NCI-H1694 treated with DMSO at 0.1 percent for 48 hours (cell line): Measurements from ENCODE around the gene MYZAP.
"Not testable (repeated sequence)": the region's sequence is repeated elsewhere in the genome, so short reads cannot be mapped to it uniquely, and the experiment has no call there.

ENCODE experiments used
- DNase-seq: peaks from one replicate; lab custom pipeline; 2025; lab: John Stamatoyannopoulos, UW

The MYZAP gene

GRCh38 chr15:57592836-57593420, 1.2 kb downstream of the MYZAP start:
- DNase-seq, result no peak

DNA sequence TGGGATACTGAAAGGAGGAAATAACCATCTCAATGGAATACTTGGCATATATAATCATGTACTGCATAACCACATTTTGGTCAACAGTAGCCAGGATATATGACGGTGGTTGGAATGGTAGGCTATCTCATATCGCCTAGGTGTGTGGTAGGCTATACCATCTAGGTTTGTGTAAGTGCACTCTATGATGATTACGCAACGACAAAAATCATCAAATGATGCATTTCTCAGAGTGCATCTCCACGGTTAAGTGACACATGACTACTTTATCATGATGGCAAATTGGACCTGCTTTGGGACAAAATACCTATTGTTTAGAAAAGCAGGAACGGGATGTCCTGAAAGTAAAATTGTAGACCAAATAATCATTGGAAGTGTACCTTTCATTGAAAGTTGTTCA, 2.8 kb downstream of the MYZAP start:
- DNase-seq, result no peak

DNA sequence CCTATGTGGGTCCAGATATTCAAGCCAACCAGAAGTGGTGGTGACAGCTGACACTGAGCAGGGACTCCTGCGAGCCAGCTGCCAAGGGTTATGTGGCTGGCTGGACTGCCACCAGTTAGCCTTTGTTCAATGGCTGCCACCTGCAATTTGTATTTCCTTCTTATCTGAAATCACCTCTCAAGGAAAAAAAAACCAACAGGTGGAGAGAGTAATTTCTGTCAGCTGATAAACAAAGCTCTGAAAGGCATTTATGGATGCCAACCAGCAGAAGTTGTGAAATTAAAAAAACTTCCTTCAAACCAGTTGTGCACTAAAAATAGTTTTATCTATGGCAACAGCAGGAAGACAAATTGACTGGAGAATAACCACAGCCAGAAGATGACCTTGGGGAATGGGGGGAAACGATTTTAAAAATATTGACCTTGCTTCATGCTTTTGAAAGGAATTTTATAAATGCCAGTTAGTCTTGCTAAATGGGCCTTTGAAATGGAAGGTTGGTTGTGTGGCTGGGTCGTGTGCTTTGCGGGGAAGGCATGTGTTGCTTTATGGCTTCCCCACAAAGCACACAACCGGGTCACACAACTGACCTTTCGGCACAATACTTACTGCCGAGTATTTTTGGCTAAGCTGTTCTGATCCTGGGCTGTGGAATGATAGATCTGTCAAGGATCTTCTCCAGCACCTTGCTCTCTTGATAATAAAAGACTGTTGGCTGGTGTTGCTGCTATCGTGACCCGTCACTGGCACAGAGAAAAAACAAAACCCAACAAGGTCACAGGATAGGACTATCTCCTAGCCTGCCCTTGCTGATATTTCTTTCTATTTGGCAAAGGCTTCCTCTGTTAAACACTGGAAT, 3.5 kb downstream of the MYZAP start:
- no peak for DNase-seq

DNA sequence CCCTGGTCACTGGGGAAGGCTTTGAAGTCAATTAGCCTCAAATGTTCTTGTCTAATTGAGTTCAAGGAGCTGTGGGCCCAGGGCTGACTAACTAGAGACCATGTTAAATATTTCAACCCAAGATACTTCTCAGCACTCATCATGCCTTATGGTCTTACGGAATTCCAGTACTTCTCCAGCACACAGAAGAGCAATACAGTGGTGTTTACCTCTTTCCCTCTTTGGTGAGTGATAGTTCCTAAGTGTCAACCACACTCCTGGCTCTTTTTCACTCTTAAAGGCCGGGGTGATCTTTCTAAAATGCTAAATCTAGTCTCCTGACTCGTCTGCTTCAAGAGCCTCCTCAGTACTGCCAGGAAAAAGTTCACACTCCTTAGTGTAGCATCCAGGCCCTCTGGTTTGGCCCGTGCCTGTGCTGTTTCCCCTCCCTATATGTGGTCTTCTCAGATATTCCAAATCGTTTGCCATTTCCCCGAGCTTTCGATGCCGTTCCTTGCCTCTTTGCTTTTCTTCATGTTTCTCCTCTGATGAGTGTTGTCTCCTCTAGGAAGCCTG, 4.7 kb downstream of the MYZAP start:
- DNase-seq, result no peak

GRCh38 chr15:57596978-57597377, 5.3 kb downstream of the MYZAP start:
- no peak for DNase-seq

DNA sequence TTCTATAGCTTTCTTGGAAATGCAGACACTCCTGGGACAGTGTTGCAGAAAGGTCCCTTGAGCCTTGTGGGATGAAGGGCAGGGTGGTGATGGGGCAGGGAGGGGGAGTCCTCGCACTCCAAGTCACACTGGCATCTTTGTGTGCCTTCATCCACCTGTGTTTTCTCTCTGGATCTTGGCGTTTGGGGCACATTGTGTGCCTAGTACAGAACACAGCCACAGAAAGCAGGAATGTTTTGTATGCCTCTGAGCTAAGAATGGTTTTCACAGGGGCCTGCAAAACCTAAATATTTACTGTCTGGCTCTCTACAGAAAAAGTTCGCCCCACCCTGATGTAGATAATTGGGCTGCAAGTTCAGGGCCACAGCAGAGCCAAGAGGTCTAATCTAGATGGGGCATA, 5.7 kb downstream of the MYZAP start:
- DNase-seq, result no peak

GRCh38 chr15:57598346-57598745, 6.6 kb downstream of the MYZAP start:
- DNase-seq, result no peak

GRCh38 chr15:57599296-57599810, 7.6 kb downstream of the MYZAP start:
- no peak for DNase-seq

DNA sequence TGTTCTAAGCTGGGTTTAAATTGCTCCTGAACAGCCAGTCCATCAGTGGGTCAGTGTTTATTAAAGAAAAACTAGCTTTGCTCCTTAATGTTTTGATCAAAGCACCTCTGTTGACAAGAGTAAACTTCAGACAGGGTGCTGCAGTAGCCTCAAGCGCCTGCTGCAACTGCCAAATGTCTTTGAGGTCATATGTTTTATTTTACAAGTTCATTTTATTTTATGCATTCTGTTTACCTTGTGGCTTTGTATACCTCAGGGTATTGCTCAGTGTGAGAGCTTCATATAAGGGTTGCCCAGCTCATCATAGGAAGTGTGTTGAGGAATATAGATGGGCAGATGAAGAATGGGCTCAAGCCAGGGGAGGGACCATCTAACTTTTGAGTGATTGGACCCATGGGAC, 8.5 kb downstream of the MYZAP start:
- no peak for DNase-seq

GRCh38 chr15:57604507-57604906, 12.8 kb downstream of the MYZAP start:
- no peak for DNase-seq

GRCh38 chr15:57605491-57605890, 13.8 kb downstream of the MYZAP start:
- DNase-seq, result no peak

DNA sequence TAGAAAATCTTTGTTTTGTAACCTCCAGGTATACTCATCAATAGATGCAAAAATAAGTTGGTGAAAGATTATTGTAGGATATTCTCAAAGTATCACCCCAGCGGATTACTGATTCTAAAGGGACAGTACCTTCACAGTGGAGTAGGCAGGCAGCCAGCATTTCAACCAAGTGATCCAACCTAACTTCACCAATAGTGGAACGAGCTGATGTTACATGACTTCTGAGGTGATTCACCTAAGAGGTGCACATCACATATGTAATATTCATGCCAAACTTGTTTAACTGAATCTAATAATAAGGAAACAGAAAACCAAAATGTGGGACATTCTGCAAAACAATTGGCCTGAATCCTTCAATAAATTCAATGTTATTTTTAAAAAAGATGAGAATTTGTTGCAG, 14.3 kb downstream of the MYZAP start:
- DNase-seq, result no peak

DNA sequence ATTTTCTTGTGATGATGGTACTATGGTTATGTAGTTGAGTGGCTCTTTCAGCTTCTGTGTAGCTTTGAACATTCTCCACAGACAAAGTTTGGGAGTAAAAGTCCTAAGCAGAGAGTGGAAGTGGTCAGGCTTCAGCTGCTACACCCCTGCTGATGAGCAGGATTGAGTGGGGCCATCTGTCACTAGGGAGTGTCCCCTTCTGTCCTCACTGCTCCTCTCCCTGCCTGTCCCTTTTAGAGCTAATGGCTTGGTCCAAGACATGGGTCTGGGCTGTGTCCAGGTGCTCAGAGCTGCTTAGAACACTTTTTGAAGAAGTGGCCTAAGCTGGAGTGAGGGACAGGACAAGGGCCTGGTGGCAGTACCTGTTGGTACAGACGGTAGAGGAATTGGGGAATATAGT, 15.1 kb downstream of the MYZAP start:
- DNase-seq, result no peak

- DNase-seq, result no peak
Observed at GRCh38 chr15:57607570-57608000, 15.9 kb downstream of the MYZAP start.

DNA sequence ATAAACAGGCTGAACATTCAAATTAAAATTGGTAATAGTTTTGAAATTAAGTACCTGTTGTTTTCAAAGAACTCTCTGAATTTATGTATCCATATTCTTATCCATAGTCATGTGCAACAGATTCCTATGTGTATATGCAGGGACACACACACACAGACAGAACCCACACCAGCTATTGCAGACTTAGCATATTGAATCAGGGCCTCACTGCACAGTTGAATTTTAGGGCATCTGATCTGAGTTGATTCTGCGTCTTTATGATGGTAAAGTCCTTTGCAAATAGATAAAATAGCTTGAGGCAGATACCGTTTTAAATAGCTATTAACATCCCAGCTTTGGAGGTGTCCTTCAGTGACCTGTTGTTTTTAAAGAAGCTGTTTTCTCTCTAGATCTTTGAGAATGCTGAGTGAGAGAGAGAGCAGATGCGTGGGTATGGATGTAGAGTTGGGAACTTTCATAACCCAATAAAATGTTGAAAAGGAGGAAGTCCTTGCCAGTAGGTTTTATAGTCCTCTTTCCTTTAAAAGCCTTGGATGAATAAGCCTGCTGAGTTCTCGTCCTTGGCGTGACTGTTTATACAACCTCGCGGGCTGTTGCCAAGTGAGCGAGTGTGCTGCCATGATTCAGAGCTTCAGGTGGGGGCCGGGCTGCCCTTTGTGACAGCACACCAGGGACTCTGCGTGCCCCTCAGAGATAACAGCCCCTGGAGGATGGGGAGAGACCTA, 18.3 kb downstream of the MYZAP start:
- no peak for DNase-seq

- DNase-seq, result no peak
Observed at GRCh38 chr15:57611123-57611522, 19.4 kb downstream of the MYZAP start.

DNA sequence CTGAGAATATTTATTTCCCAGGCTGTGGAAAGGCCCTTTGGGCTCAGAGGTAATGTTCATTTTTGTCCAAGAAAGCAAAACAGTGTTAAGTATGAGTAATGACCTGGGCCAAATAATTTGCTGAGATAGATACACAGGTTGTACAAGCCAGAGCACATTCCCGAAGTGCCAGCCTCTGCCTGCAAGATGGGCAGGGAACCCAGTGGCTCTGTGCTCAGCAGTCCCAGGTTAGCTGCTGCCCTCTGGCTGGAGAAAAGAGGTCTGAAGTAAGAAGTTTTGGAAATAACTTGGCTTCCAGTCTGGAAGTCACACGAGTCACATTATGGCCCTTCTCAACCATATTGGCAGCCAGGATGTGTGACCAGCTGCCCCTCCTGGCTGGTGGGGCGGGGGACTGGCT, 20.2 kb downstream of the MYZAP start:
- no peak for DNase-seq

- DNase-seq, result no peak
Observed at GRCh38 chr15:57614241-57614640, 22.5 kb downstream of the MYZAP start.

DNA sequence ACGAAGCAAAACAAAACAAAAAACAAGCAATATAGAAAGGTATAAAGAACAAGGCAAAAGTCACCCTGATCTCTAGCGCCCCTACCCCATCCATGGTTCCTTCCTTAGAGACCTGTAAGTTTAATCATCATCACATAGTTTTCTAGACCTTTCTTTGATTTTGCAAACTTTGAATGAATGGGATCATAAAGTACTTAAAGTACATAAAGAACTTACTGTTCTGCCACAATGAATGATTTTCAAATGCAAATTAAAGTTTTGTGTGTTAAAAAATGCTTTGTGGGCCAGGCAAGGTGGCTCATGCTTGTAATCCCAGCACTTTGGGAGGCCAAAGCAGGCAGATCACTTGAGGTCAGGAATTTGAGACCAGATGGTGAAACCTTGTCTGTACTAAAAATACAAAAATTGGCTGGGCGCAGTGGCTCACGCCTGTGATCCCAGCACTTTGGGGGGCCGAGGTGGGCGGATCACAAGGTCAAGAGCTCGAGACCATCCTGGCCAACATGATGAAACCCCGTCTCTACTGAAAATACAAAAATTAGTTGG, 24.3 kb downstream of the MYZAP start:
- not testable (repeated sequence) for DNase-seq

DNA sequence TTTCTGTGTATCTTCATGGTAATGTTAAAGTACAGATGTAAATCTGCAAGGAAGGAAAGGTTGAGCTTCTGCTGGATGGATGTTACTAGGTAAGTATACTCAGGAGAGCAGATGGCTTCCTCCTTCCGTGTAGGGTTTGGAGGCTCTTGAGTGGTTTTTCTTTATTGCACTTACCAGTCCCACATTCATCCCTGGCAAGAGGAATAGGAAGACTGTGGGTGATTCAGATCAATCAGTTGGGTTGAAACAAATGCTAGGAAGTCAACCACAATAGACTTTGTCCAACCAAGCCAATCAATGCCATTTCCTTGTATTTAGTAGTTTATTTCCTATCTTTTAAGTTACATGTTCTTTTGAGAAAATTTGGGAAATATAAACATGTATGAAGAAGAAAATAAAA, 26.6 kb downstream of the MYZAP start:
- no peak for DNase-seq

DNA sequence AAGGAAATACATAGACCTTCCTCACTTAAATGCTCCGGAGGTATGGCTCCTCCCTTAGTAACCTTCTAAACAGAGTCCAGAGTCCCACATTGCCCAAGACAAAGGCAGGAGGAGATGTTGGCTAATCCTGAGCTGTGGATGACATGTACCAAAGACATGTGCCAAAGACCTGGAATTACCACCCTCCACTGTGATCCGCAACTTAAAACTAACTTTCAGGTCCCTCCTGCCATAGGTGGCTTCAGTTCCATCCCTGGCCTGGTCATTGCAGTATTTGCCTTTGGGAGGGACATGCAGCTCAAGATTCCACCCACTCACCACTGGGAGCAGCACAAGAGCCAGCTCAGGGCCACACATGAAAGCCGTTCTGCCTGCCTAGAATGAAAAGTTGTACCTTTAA, 28.0 kb downstream of the MYZAP start:
- DNase-seq, result no peak

DNA sequence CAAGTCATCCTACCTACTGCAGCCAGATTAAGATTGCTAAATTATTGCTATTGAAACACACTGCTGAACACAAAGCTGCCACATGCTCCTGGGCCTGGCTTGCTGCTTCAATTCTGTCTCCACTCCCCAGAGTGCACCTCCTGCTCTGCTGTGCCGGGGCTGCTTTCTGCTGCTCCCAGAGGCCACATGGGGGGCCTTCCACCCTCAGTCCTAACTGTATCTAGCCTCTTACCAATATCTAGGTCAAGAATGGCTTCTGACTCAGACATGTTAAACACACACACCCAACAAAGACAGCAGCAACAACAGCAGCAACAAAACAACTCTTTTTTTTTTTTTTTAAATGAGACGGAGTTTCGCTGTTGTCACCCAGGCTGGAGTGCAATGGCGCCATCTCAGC, 33.0 kb downstream of the MYZAP start:
- no peak for DNase-seq
